ENCODE measurements around the gene FSTL4. TPM values are rescaled to one million over a fixed set of nuclear protein-coding genes. Genes with fewer than 3 reads are reported as not detected.

FSTL4 gene
- total and polyA plus RNA-seq, 2 donors (not counting 1 experiment from before 2014, with no cell fraction given): 0.31 to 6.7 TPM

GRCh38 chr5:133482028-133482427 lies 130.3 kb downstream of the FSTL4 start:
- WGBS (ENCODE audit: insufficient coverage): 79% methylated on average over 3 of the region's 3 CpGs
- no peaks in the 10 kb centered on the region for H4K20me1 ChIP-seq (ENCODE audit: control insufficient read depth, insufficient read depth, low read length, poor library complexity, severe bottlenecking)
- Mint-ChIP-seq H3K4me3 (no peak overlapping the region), H3K4me1 (no peaks in the 10 kb centered on the region), H3K27me3 (peaks cover 14% of the 10 kb centered on the region), H3K27ac (no peak overlapping the region), H3K9me3 (ENCODE audit: insufficient read depth) (no peaks in the 10 kb centered on the region)
- no peak overlapping the region for H3K4me2 ChIP-seq (replicated peaks; ENCODE audit: low read depth, low read length, poor library complexity, severe bottlenecking)
- ATAC-seq (ENCODE audit: low read depth) (no peak), DNase-seq (no peak)
- POLR2A ChIA-PET: interaction anchor here (0.6 kb wide), 1 partner anchor 62 kb away, joined by 3 read pairs; no protein-coding TSS in a partner anchor
- H3K9ac ChIP-seq (ENCODE audit: low read length): no peak overlapping the region
- no peak overlapping the region for H3K4me3 ChIP-seq (ENCODE audit: control extremely low read depth in 1 of 5, extremely low read depth in 1 of 5, insufficient read depth in 1 of 5, low read depth in 2 of 5, low read length in 4 of 5)
- no peak for TF ChIP-seq EZH2 (IDR thresholded peaks at IDR 0.05; ENCODE audit: borderline replicate concordance, insufficient read depth, low read depth, low read length, poor library complexity, severe bottlenecking)
- no peak for TF ChIP-seq CTCF (IDR thresholded peaks at IDR 0.05)
- H2AFZ ChIP-seq (ENCODE audit: insufficient read depth, low read depth, low read length, poor library complexity, severe bottlenecking): no peak overlapping the region
- peaks cover 0 to 3% (median 0%) of the 10 kb centered on the region in 4 experiments for H3K27me3 ChIP-seq (replicated peaks in 1 of 4; ENCODE audit: control extremely low read depth in 1 of 4, control insufficient read depth in 3 of 4, insufficient read depth in 4 of 4, low read length in 3 of 4)
- H3K27ac ChIP-seq (ENCODE audit: low read length in 2 of 2): no peak overlapping the region
- H3K36me3 ChIP-seq (replicated peaks in 1 of 2; ENCODE audit: control extremely low read depth in 1 of 2, control insufficient read depth in 1 of 2, extremely low read depth in 1 of 2, insufficient read depth in 2 of 2, low read length in 1 of 2): no peaks in the 10 kb centered on the region
- no peaks in the 10 kb centered on the region for H3K79me2 ChIP-seq (ENCODE audit: control insufficient read depth, insufficient read depth, low read length)
- H3K4me1 ChIP-seq (ENCODE audit: control insufficient read depth in 2 of 2, insufficient read depth in 2 of 2, low read length in 2 of 2): no peaks in the 10 kb centered on the region
- CTCF ChIA-PET: no interaction called here
- intact Hi-C loops (cut with micrococcal nuclease): no loop called here
- peaks cover 0 to 6% (median 0%) of the 10 kb centered on the region in 3 donors for H3K9me3 ChIP-seq (ENCODE audit: control extremely low read depth in 1 of 3, control insufficient read depth in 2 of 3, insufficient read depth in 1 of 3, low read length in 2 of 3)

- Mint-ChIP-seq H3K9me3 (ENCODE audit: insufficient read depth) (no peaks in the 10 kb centered on the region), H3K4me3 (no peak overlapping the region), H3K27me3 (peaks cover 22% of the 10 kb centered on the region), H3K4me1 (no peaks in the 10 kb centered on the region), H3K27ac (no peak overlapping the region)
- Histone ChIP-seq H3K9me3 (ENCODE audit: control extremely low read depth in 1 of 3, control insufficient read depth in 2 of 3, insufficient read depth in 1 of 3, low read length in 2 of 3) (peaks cover 0 to 6% (median 0%) of the 10 kb centered on the region in 3 donors), H3K79me2 (ENCODE audit: control insufficient read depth, insufficient read depth, low read length) (no peaks in the 10 kb centered on the region), H3K27me3 (replicated peaks in 1 of 4; ENCODE audit: control extremely low read depth in 1 of 4, control insufficient read depth in 3 of 4, insufficient read depth in 4 of 4, low read length in 3 of 4) (peaks cover 0 to 3% (median 0%) of the 10 kb centered on the region in 4 experiments), H3K9ac (ENCODE audit: low read length) (no peak overlapping the region), H4K20me1 (ENCODE audit: control insufficient read depth, insufficient read depth, low read length, poor library complexity, severe bottlenecking) (no peaks in the 10 kb centered on the region), H3K27ac (ENCODE audit: low read length in 2 of 2) (no peak overlapping the region), H3K36me3 (replicated peaks in 1 of 2; ENCODE audit: control extremely low read depth in 1 of 2, control insufficient read depth in 1 of 2, extremely low read depth in 1 of 2, insufficient read depth in 2 of 2, low read length in 1 of 2) (no peaks in the 10 kb centered on the region), H3K4me3 (ENCODE audit: control extremely low read depth in 1 of 5, extremely low read depth in 1 of 5, insufficient read depth in 1 of 5, low read depth in 2 of 5, low read length in 4 of 5) (no peak overlapping the region), H3K4me2 (replicated peaks; ENCODE audit: low read depth, low read length, poor library complexity, severe bottlenecking) (no peak overlapping the region), H3K4me1 (ENCODE audit: control insufficient read depth in 2 of 2, insufficient read depth in 2 of 2, low read length in 2 of 2) (no peaks in the 10 kb centered on the region), H2AFZ (ENCODE audit: insufficient read depth, low read depth, low read length, poor library complexity, severe bottlenecking) (no peak overlapping the region)
- ATAC-seq (ENCODE audit: low read depth) (no peak), DNase-seq (no peak)
- TF ChIP-seq CTCF (IDR thresholded peaks at IDR 0.05): no peak
- TF ChIP-seq EZH2 (IDR thresholded peaks at IDR 0.05; ENCODE audit: borderline replicate concordance, insufficient read depth, low read depth, low read length, poor library complexity, severe bottlenecking): no peak
- 94% methylated on average over 10 of the region's 10 CpGs for WGBS (ENCODE audit: insufficient coverage)
- CTCF ChIA-PET: no interaction called here
- POLR2A ChIA-PET: no interaction called here
- intact Hi-C loops (cut with micrococcal nuclease): no loop called here
Measured at GRCh38 chr5:133480866-133481265, 131.5 kb downstream of the FSTL4 start.

Measured in B cell (primary cell).